Testis (tissue), 3 donors: ENCODE results near the gene TAF11L12. TPM values are rescaled to one million over a fixed set of nuclear protein-coding genes. Genes with fewer than 3 reads are reported as not detected.
"Not testable (repeated sequence)": the region's sequence is repeated elsewhere in the genome, so short reads cannot be mapped to it uniquely, and the experiment has no call there.

Source experiments
- DNase-seq: peaks from one replicate; pipeline ENCODE4 v3.0.0-alpha.2; 2019
- H3K27ac ChIP-seq, 2 donors: fragments of 200-600 bp; sonication (generic); one replicate each; pipeline ENCODE4 v1.5.1; 2019
- H3K27me3 ChIP-seq: fragments of 200-600 bp; sonication (generic); one replicate; pipeline ENCODE4 v1.5.1; 2019
- H3K36me3 ChIP-seq: fragments of 200-600 bp; sonication (generic); one replicate; pipeline ENCODE4 v1.5.1; 2017; ENCODE audit warnings: low read depth; ENCODE audit errors: missing control alignments
- H3K4me1 ChIP-seq: fragments of 200-600 bp; sonication (generic); one replicate; pipeline ENCODE4 v1.5.1; 2019
- H3K4me3 ChIP-seq, 2 donors: fragments of 200-600 bp; sonication (generic); one replicate each; pipeline ENCODE4 v1.5.1; 2017 to 2019
- H3K9me3 ChIP-seq: fragments of 200-600 bp; sonication (generic); one replicate; pipeline ENCODE4 v1.5.1; 2017
- POLR2A ChIP-seq: fragments of 450-650 bp; IDR thresholded peaks from one replicate; pipeline ENCODE4 v1.6.1; 2017; ENCODE audit warnings: antibody characterized with exemption, mild to moderate bottlenecking, moderate library complexity
- WGBS, 2 donors: methylation state at CpG; one replicate each; pipeline ENCODE4 v1.1.5; 2018; 5-methylcytosine and 5-hydroxymethylcytosine counted together
- intact Hi-C: fragments of 100-400 bp; cut with DNase I; formaldehyde crosslinking; loops from one replicate; pipeline ENCODE4 v1.15.1; 2023; ENCODE audit warnings: low total_unique reads
- polyA plus RNA-seq: library from polyadenylated mRNA; stranded (reverse); fragments of 350-450 nt; fragmentation: Illumina TruSeq; extraction: RNeasy Lipid Tissue Mini Kit (QIAGEN cat#74804); gene quantifications from one replicate; pipeline ENCODE4 v1.2.3, GENCODE V29; 2014; ENCODE audit warnings: low read depth, low replicate concordance; ENCODE audit not compliant: insufficient read depth
- small RNA-seq, 2 donors: library from RNA; depleted of rRNA; stranded (forward); fragments of <200 nt; gene quantifications; one replicate each; pipeline ENCODE3, GENCODE V24; 2016
- total RNA-seq, 2 donors: library from RNA; depleted of rRNA; stranded (reverse); fragments of >200 nt; gene quantifications; one replicate each; pipeline ENCODE4 v1.2.3, GENCODE V29; 2016
- TF ChIP-seq, protein P1 (sequence below), 3 experiments: fragments of 450-650 bp in 2 of 3; fragments of 200-600 bp in 1 of 3; sonication (generic) in 1 of 3; IDR thresholded peaks; one replicate each; pipeline ENCODE4 v1.5.1; 2016 to 2019; ENCODE audit warnings: antibody characterized with exemption in 3 of 3, mild to moderate bottlenecking in 2 of 3, moderate library complexity in 1 of 3

The TAF11L12 gene
- total and polyA plus RNA-seq, 3 donors from 2014 or later, result 0.25 TPM; not detected in 2

DNA sequence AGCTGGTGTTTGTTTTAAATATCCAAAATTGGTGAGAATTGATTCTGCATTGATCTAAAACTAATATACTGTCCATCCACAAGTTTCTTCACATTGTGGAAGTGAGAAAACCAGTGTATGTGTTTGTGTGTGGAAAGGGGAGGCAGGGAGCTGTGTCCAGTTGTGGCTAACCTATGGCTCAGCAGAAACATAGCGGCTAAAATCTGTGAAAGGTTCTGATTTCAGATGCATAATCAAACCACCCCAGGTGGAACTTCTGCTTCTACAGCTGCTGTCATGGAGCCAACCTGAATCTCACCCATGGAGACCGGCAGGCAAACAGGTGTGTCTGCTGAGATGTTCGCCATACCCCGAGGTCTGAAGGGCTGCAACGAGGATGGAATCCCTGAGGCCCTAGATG, 24.0 kb downstream of the TAF11L12 start, which contains the start of gene TAF11L14:
TAF11L14 (plus strand) TSS at position 301 of the 400 bp plus-strand sequence.
- DNase-seq, result no peak
- Histone ChIP-seq H3K4me3 (no peak within 1 kb of the TSS), H3K27ac (no peak within 1 kb of the TSS), H3K9me3 (no peaks in the 10 kb centered on the region), H3K36me3 (no peaks in the 10 kb centered on the region), H3K27me3 (no peaks in the 10 kb centered on the region), H3K4me1 (no peaks in the 10 kb centered on the region)
- TF ChIP-seq, protein P1, sequence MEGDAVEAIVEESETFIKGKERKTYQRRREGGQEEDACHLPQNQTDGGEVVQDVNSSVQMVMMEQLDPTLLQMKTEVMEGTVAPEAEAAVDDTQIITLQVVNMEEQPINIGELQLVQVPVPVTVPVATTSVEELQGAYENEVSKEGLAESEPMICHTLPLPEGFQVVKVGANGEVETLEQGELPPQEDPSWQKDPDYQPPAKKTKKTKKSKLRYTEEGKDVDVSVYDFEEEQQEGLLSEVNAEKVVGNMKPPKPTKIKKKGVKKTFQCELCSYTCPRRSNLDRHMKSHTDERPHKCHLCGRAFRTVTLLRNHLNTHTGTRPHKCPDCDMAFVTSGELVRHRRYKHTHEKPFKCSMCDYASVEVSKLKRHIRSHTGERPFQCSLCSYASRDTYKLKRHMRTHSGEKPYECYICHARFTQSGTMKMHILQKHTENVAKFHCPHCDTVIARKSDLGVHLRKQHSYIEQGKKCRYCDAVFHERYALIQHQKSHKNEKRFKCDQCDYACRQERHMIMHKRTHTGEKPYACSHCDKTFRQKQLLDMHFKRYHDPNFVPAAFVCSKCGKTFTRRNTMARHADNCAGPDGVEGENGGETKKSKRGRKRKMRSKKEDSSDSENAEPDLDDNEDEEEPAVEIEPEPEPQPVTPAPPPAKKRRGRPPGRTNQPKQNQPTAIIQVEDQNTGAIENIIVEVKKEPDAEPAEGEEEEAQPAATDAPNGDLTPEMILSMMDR (IDR thresholded peaks at IDR 0.05), result no peak
- TF ChIP-seq POLR2A, result no peak
- 70 to 90% methylated on average over 3 to 5 of the region's 5 CpGs for WGBS, 2 donors
- intact Hi-C loops, result no loop called here

- DNase-seq, H3K36me3 ChIP-seq, intact Hi-C loops, H3K27me3 ChIP-seq, H3K9me3 ChIP-seq, H3K4me1 ChIP-seq, H3K27ac ChIP-seq, H3K4me3 ChIP-seq: not testable (repeated sequence)
- 92 to 93% methylated on average over 10 of the region's 10 CpGs for WGBS, 2 donors
Measured at GRCh38 chr5:17649232-17649631, 39.0 kb downstream of the TAF11L12 start.

DNA sequence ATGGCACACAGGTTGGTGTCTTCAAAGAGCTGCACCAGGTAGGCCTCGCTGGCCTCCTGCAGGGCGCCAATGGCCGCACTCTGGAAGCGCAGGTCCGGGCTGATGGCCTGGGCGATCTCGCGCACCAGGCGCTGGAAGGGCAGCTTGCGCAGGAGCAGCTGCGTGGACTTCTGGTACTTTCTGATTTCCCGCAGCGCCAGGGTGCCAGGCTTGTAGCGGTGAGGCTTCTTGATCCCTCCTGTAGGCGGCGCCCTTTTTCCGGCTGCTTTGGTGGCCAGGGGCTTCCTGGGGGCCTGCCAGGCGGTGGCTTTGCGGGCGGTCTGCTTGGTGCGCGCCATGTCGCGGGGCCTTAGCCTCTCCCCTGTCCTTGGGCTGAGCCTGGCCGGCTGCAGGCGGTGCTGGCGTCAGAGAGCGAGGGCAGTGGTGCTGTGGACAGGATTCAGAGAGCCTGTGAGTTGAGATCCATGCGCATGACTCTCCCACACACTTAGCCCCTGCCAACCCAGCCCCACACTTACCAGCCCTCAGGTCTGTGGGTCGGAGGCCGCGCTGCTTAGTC, 45.1 kb downstream of the TAF11L12 start:
- H3K36me3 ChIP-seq, H3K4me1 ChIP-seq, H3K27ac ChIP-seq, H3K27me3 ChIP-seq, H3K9me3 ChIP-seq, intact Hi-C loops: not testable (repeated sequence)
- peak; percentile 16 for DNase-seq
- H3K4me3 ChIP-seq, result peak overlapping the region in 1 of 2 donors; percentile 12
- WGBS, 2 donors, result 73 to 86% methylated on average over 12 to 32 of the region's 32 CpGs

DNA sequence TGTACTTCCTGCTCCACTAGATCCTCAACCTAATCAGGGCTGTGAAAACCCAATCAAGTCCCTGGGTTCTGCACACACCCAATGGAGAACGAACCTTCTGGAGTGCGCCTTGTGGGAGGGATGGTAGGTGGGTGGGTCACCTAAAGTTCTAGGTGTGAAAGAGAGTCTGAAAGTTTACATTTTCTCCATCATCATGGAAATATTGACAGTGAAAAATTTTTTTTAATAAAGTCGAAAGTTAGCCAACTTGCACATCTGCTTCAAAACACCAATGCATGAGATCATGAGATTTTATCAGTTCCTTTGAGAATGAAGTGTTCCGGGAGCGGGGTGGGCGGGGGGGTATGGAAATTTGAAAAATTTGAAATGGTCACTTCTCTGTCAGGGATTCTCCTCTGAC, 45.7 kb downstream of the TAF11L12 start:
- H3K4me3 ChIP-seq, result peak overlapping the region in 1 of 2 donors; percentile 12
- WGBS, 2 donors, result 32 to 52% methylated on average over 6 of the region's 6 CpGs
- no peak for DNase-seq
- TF ChIP-seq POLR2A, result no peak
- TF ChIP-seq, protein P1 (IDR thresholded peaks at IDR 0.05), result no peak
- no peaks in the 10 kb centered on the region for H3K27me3 ChIP-seq
- H3K36me3 ChIP-seq, result no peaks in the 10 kb centered on the region
- no peaks in the 10 kb centered on the region for H3K4me1 ChIP-seq
- H3K9me3 ChIP-seq, result no peaks in the 10 kb centered on the region
- H3K27ac ChIP-seq, result no peak overlapping the region
- intact Hi-C loops, result no loop called here

Small RNAs within 50 kb of the gene (small RNA-seq; reads per million reads assigned to genes)
- gene AC233724.1 (0 reads per million in 2 donors), gene AC233724.2 (0 reads per million in 2 donors), gene AC233724.3 (0 reads per million in 2 donors), gene AC233724.4 (0 reads per million in 2 donors), gene AC233724.6 (0 reads per million in 2 donors), gene AC233724.7 (0 reads per million in 2 donors)

Other genes with a start within 250 kb of the TAF11L12 start
- not detected for gene TAF11L2, start 112.2 kb upstream of the TAF11L12 start, total RNA-seq
- not detected for gene TAF11L2, start 112.2 kb upstream of the TAF11L12 start, polyA plus RNA-seq
- gene TAF11L3, start 92.0 kb upstream of the TAF11L12 start, total RNA-seq, result not detected
- not detected for gene TAF11L3, start 92.0 kb upstream of the TAF11L12 start, polyA plus RNA-seq
- gene TAF11L4, start 88.6 kb upstream of the TAF11L12 start, total RNA-seq, result not detected
- not detected for gene TAF11L4, start 88.6 kb upstream of the TAF11L12 start, polyA plus RNA-seq
- not detected for gene TAF11L5, start 85.2 kb upstream of the TAF11L12 start, total RNA-seq
- not detected for gene TAF11L5, start 85.2 kb upstream of the TAF11L12 start, polyA plus RNA-seq
- gene TAF11L6, start 81.7 kb upstream of the TAF11L12 start, total RNA-seq, result not detected
- gene TAF11L6, start 81.7 kb upstream of the TAF11L12 start, polyA plus RNA-seq, result not detected
- not detected for gene TAF11L7, start 24.6 kb upstream of the TAF11L12 start, total RNA-seq
- not detected for gene TAF11L7, start 24.6 kb upstream of the TAF11L12 start, polyA plus RNA-seq
- gene TAF11L8, start 19.4 kb upstream of the TAF11L12 start, total RNA-seq, result not detected
- not detected for gene TAF11L8, start 19.4 kb upstream of the TAF11L12 start, polyA plus RNA-seq
- gene TAF11L9, start 16.0 kb upstream of the TAF11L12 start, total RNA-seq, result not detected
- gene TAF11L9, start 16.0 kb upstream of the TAF11L12 start, polyA plus RNA-seq, result not detected
- not detected for gene TAF11L10, start 12.6 kb upstream of the TAF11L12 start, total RNA-seq
- not detected for gene TAF11L10, start 12.6 kb upstream of the TAF11L12 start, polyA plus RNA-seq
- not detected for gene TAF11L11, start 6.2 kb upstream of the TAF11L12 start, total RNA-seq
- not detected for gene TAF11L11, start 6.2 kb upstream of the TAF11L12 start, polyA plus RNA-seq
- gene TAF11L13, start 21.7 kb downstream of the TAF11L12 start, total RNA-seq, result not detected
- gene TAF11L13, start 21.7 kb downstream of the TAF11L12 start, polyA plus RNA-seq, result not detected
- gene TAF11L14, start 24.1 kb downstream of the TAF11L12 start, total RNA-seq, result not detected
- not detected for gene TAF11L14, start 24.1 kb downstream of the TAF11L12 start, polyA plus RNA-seq